Measurements from ENCODE around the gene SERINC1.

DNA sequence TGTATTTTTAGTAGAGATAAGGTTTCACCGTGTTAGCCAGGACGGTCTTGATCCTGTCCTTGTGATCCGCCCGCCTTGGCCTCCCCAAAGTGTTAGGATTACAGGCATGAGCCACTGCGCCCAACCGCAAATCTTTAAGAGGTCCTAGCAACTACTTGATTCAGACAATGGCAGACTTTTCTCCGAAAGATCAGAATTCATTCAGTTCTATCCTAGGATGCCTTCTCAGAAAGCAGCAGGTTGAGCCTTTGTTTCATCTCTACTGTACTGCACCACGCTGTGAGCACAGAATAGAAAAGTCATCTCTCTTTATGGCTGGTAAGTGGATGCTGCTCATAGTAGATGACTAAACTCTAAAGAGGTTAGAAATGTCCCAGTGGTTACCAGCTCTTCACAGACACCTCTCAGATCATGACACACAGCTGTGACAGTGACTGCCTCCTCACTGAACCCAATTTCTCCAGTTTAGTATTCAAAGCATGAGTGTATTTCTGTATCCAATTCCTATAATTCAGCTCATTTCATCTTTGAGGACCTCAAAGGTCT lies 78.2 kb downstream of the SERINC1 start:
- TF ChIP-seq, protein P1, sequence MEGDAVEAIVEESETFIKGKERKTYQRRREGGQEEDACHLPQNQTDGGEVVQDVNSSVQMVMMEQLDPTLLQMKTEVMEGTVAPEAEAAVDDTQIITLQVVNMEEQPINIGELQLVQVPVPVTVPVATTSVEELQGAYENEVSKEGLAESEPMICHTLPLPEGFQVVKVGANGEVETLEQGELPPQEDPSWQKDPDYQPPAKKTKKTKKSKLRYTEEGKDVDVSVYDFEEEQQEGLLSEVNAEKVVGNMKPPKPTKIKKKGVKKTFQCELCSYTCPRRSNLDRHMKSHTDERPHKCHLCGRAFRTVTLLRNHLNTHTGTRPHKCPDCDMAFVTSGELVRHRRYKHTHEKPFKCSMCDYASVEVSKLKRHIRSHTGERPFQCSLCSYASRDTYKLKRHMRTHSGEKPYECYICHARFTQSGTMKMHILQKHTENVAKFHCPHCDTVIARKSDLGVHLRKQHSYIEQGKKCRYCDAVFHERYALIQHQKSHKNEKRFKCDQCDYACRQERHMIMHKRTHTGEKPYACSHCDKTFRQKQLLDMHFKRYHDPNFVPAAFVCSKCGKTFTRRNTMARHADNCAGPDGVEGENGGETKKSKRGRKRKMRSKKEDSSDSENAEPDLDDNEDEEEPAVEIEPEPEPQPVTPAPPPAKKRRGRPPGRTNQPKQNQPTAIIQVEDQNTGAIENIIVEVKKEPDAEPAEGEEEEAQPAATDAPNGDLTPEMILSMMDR (IDR thresholded peaks at IDR 0.05): no peak
- no peak for TF ChIP-seq POLR2A (IDR thresholded peaks at IDR 0.05)

All from adrenal gland (tissue), 5 donors.